Tibial nerve (tissue), 4 donors: ENCODE data around the gene LTF. TPM values are rescaled to one million over a fixed set of nuclear protein-coding genes. Genes with fewer than 3 reads are reported as not detected.

Source experiments
- DNase-seq, 2 donors: peaks; one replicate each; pipeline ENCODE4 v3.0.0-alpha.2; 2019; ENCODE audit warnings: low spot score in 2 of 2
- H3K27ac ChIP-seq, 4 donors: fragments of 200-600 bp; sonication (generic) in 3 of 4; one replicate each; pipeline ENCODE4 v1.5.1; 2017 to 2019; ENCODE audit warnings: mild to moderate bottlenecking in 1 of 4
- H3K27me3 ChIP-seq, 2 donors: fragments of 200-600 bp; sonication (generic) in 1 of 2; one replicate each; pipeline versions ENCODE4 v1.5.1 to v1.6.0; 2017 to 2019
- H3K36me3 ChIP-seq, 3 donors: fragments of 200-600 bp; sonication (generic); one replicate each; pipeline ENCODE4 v1.5.1; 2018 to 2019
- H3K4me1 ChIP-seq, 4 donors: fragments of 200-600 bp; sonication (generic) in 3 of 4; one replicate each; pipeline ENCODE4 v1.5.1; 2017 to 2019
- H3K4me3 ChIP-seq, 4 donors: fragments of 200-600 bp; sonication (generic) in 3 of 4; one replicate each; pipeline ENCODE4 v1.5.1; 2017 to 2019; ENCODE audit warnings: mild to moderate bottlenecking in 1 of 4, moderate library complexity in 1 of 4
- H3K9me3 ChIP-seq, 4 donors: fragments of 200-600 bp; sonication (generic) in 3 of 4; one replicate each; pipeline ENCODE4 v1.5.1; 2017 to 2019
- EP300 ChIP-seq, 2 donors: sonication (generic); formaldehyde crosslinking; IDR thresholded peaks; one replicate each; pipeline ENCODE4 v1.6.1; 2017; ENCODE audit warnings: antibody characterized with exemption in 2 of 2, mild to moderate bottlenecking in 1 of 2
- POLR2A ChIP-seq, 2 donors: fragments of 450-650 bp; IDR thresholded peaks; one replicate each; pipeline ENCODE4 v1.6.1; 2017; ENCODE audit warnings: antibody characterized with exemption in 2 of 2, mild to moderate bottlenecking in 2 of 2, moderate library complexity in 2 of 2
- WGBS, 2 donors: methylation state at CpG; one replicate each; pipeline ENCODE4 v1.1.5; 2018; 5-methylcytosine and 5-hydroxymethylcytosine counted together
- total RNA-seq, 4 donors: library from RNA; depleted of rRNA; stranded (reverse); fragments of >200 nt; gene quantifications; one replicate each; pipeline ENCODE4 v1.1.0, GENCODE V29; 2016
- TF ChIP-seq, protein P1 (sequence below), 5 experiments: fragments of 200-600 bp in 3 of 5; fragments of 450-650 bp in 2 of 5; sonication (generic) in 3 of 5; IDR thresholded peaks; one replicate each; pipeline ENCODE4 v1.5.1; 2016 to 2019; ENCODE audit warnings: antibody characterized with exemption in 5 of 5, mild to moderate bottlenecking in 3 of 5, moderate library complexity in 2 of 5

LTF gene
- total RNA-seq, 4 donors from 2014 or later, result 0.30 to 1.2 (median 0.42) TPM; not detected in 1

DNA sequence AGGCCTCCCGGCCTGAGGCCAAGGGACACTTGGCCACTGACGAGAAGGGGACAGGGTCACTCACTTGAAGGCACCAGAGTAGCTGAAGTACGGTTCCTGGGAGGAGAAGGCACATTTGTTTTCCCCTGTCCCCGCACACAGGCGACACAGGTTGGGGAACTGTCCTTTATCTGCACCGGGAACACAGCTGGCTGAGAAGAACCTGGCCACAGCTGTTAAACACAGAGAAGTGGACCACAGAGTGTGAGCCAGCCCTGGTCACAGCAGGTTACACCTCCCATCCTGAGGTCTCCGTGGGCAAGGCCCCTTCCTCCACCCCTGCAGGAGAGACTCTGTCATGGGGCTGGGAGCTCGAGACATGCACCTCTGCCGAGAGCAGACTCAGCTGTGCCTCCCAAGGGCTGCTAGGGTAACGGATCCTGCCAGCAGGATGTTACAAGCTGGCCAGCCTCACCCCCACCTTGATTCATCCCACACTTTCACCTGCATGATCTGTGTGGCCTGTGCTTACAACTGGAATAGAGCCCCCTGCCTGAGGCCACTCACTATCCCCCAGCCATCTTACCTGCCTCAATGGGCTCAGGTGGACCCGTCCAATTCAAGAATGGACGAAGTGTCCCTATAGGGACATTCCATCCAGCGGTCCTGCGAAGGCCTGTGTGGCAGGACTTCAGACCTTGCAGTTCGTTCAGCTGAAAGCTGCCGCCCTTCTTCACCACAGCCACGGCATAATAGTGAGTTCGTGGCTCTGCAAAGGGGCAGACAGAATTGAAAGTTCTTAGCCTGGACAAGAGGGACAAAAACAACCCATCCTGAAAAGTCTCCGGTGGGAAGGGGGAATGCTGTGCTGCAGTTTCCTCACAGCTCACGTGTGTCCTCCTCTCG is 9.2 kb downstream of the LTF start:
- Histone ChIP-seq H3K9me3 (no peaks in the 10 kb centered on the region), H3K4me1 (no peaks in the 10 kb centered on the region), H3K36me3 (no peaks in the 10 kb centered on the region), H3K27ac (no peak overlapping the region), H3K27me3 (peaks cover 0 to 4% of the 10 kb centered on the region in 2 donors), H3K4me3 (no peak overlapping the region)
- TF ChIP-seq, protein P1, sequence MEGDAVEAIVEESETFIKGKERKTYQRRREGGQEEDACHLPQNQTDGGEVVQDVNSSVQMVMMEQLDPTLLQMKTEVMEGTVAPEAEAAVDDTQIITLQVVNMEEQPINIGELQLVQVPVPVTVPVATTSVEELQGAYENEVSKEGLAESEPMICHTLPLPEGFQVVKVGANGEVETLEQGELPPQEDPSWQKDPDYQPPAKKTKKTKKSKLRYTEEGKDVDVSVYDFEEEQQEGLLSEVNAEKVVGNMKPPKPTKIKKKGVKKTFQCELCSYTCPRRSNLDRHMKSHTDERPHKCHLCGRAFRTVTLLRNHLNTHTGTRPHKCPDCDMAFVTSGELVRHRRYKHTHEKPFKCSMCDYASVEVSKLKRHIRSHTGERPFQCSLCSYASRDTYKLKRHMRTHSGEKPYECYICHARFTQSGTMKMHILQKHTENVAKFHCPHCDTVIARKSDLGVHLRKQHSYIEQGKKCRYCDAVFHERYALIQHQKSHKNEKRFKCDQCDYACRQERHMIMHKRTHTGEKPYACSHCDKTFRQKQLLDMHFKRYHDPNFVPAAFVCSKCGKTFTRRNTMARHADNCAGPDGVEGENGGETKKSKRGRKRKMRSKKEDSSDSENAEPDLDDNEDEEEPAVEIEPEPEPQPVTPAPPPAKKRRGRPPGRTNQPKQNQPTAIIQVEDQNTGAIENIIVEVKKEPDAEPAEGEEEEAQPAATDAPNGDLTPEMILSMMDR (IDR thresholded peaks at IDR 0.05), result no peak
- no peak for TF ChIP-seq EP300 (IDR thresholded peaks at IDR 0.05)
- 74 to 79% methylated on average over 16 to 21 of the region's 21 CpGs for whole genome bisulfite sequencing, 2 donors
- no peak for DNase-seq

DNA sequence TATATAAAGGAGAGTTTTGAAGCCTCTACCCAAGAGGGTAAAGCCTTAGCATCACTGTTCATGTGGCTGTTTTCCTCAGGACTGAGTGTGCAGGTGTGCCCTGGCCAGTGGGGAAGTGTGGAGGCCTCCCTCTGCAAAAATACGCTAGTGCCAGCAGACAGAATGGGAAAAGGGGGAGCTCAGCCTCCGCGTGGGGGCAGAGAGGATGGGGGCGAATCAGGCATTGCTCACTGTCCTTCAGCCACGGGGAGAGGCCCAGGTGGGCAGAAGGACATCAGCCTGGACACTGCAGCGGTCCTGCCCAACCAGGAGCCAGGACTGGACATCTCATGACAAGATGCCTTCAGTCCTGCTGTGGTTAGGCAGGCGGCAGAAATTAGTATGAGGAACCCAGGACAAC is 10.1 kb downstream of the LTF start:
- Histone ChIP-seq H3K9me3 (no peaks in the 10 kb centered on the region), H3K36me3 (no peaks in the 10 kb centered on the region), H3K27ac (no peak overlapping the region), H3K4me3 (no peak overlapping the region), H3K27me3 (peaks cover 0 to 5% of the 10 kb centered on the region in 2 donors), H3K4me1 (no peaks in the 10 kb centered on the region)
- 71 to 77% methylated on average over 7 of the region's 7 CpGs for WGBS, 2 donors
- TF ChIP-seq EP300 (IDR thresholded peaks at IDR 0.05) (no peak), POLR2A (IDR thresholded peaks at IDR 0.05) (no peak)
- DNase-seq, result no peak

DNA sequence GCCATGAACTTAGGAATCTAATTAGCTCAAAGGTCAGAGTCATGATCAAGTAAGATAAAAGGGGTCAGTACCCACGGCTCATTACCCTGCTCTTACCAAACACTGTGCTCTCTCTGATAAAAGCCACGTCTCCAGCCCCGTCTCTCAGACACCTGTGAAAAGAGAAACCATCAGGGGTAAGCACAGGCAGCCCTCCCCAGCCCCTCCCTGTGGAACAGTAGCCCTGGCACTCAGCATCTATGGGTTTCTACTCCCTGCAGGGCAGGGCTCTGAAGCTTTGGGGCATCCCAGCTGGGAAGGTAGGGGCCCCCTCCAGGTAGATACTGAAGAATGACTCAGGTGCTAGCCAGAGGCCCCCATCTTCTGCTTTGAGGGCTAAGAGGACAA is 10.5 kb downstream of the LTF start:
- Histone ChIP-seq H3K27me3 (peaks cover 0 to 5% of the 10 kb centered on the region in 2 donors), H3K4me3 (no peak overlapping the region), H3K36me3 (no peaks in the 10 kb centered on the region), H3K27ac (no peak overlapping the region), H3K4me1 (no peaks in the 10 kb centered on the region), H3K9me3 (no peaks in the 10 kb centered on the region)
- no peak for DNase-seq
- TF ChIP-seq, protein P1 (IDR thresholded peaks at IDR 0.05), result no peak
- no peak for TF ChIP-seq EP300 (IDR thresholded peaks at IDR 0.05)
- no peak for TF ChIP-seq POLR2A (IDR thresholded peaks at IDR 0.05)
- WGBS, 2 donors, result 35 to 44% methylated on average over 3 of the region's 3 CpGs

DNA sequence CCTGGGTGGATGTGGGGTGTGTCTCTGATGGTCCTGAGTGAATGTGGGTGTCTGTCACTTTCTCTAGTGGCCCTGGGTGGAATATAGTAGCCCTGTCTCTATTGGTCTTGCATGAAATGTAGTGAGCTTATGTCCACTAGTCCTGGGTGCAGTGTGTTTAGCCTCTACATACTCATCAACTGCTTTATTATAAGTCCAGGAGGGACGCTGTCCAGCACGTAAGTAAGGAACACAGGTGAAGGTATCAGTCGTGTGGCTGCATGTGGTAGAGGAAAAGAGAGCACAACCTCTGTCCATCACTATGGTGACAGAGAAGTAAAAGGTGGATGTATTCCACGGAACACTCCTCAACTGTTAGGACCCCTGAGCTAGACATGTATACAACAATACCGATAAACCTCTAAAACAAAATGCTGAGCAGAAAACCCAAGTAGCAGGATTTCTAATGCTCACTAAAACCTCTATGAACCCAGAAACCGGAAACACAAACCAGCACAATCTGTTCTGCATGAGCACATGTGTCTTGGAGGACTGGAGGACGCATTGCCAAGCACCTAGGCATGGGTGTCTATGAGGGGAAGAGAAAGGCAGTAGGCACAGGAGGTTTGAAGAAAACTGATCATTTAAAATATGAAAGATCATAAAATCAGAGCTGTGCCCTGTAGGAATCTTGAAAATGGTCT is 11.0 kb downstream of the LTF start:
- Histone ChIP-seq H3K9me3 (no peaks in the 10 kb centered on the region), H3K36me3 (no peaks in the 10 kb centered on the region), H3K4me1 (no peaks in the 10 kb centered on the region), H3K27me3 (peaks cover 0 to 5% of the 10 kb centered on the region in 2 donors), H3K27ac (no peak overlapping the region), H3K4me3 (no peak overlapping the region)
- no peak for TF ChIP-seq EP300 (IDR thresholded peaks at IDR 0.05)
- no peak for TF ChIP-seq POLR2A (IDR thresholded peaks at IDR 0.05)
- TF ChIP-seq, protein P1 (IDR thresholded peaks at IDR 0.05), result no peak
- DNase-seq, result no peak
- 67 to 80% methylated on average over 6 to 7 of the region's 7 CpGs for WGBS, 2 donors

DNA sequence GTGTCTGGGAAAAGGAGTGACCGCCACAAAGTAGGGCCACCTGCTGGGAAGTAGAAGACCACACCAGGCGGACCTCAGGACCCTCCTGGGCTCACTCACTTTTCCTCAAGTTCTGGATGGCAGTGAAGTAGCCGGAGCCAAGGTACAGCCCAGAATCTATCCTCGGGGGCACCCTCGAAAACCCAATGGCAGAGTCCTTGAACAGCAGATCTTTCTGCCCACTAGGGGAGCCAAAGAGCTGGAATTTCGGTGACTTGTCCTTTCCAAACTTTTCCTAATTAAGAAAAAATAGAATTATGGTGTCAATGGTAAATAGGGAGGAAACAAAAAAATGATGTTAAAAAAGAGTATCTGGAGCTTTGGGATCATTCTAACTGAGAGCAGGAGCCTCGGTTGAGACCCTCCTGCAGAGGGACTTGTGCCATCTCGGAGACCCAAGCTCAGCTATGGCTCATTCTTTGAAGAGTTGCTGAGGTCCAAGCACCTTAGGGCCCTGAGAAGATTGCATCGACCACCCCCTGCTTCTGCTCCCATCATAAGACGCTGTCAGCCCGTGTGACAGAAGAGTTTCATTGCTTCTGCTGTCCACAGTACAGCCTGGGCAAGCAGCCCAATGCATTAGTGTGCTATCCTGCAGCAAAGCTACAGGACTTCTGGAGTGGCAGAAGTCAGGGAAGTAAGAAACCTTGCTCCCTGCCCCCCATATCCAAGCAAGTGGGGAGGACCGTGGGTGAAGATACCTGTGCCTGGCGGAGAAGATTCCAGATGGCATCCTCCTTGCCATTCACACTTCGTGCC is 14.8 kb downstream of the LTF start:
- no peaks in the 10 kb centered on the region for H3K4me1 ChIP-seq
- TF ChIP-seq, protein P1 (IDR thresholded peaks at IDR 0.05), result peak in 2 of 5 experiments; percentile 20 to 28
- TF ChIP-seq EP300 (IDR thresholded peaks at IDR 0.05), result no peak
- peaks cover 0 to 5% of the 10 kb centered on the region in 2 donors for H3K27me3 ChIP-seq
- no peaks in the 10 kb centered on the region for H3K9me3 ChIP-seq
- no peak overlapping the region for H3K4me3 ChIP-seq
- no peak overlapping the region for H3K27ac ChIP-seq
- WGBS, 2 donors, result 63 to 71% methylated on average over 14 of the region's 14 CpGs
- no peak for DNase-seq
- H3K36me3 ChIP-seq, result no peaks in the 10 kb centered on the region
